Cardiac muscle cell (in vitro differentiated cells and primary cell): ENCODE results near the gene TPRG1L. TPM values are rescaled to one million over a fixed set of nuclear protein-coding genes. Genes with fewer than 3 reads are reported as not detected.

ENCODE experiments used
- DNase-seq, 2 donors: peaks; one replicate each; pipeline versions ENCODE4 v3.0.0 to v3.0.0-alpha.2; 2010 to 2017; ENCODE audit warnings: low read depth in 1 of 2, low spot score in 1 of 2
- H3K27ac ChIP-seq: fragments of 200-600 bp; sonication (generic); 2 replicates; pipeline ENCODE4 v1.5.1; 2016
- H3K27me3 ChIP-seq: fragments of 200-600 bp; sonication (generic); 2 replicates; pipeline ENCODE4 v1.6.0; 2016; ENCODE audit warnings: control low read depth
- H3K36me3 ChIP-seq: fragments of 200-600 bp; sonication (generic); 2 replicates; pipeline ENCODE4 v1.5.1; 2016; ENCODE audit warnings: control low read depth
- H3K4me1 ChIP-seq: fragments of 200-600 bp; sonication (generic); 2 replicates; pipeline ENCODE4 v1.8.1; 2017; ENCODE audit warnings: low read depth, mild to moderate bottlenecking, mixed run types
- H3K4me3 ChIP-seq: fragments of 200-600 bp; sonication (generic); 2 replicates; pipeline ENCODE4 v1.5.1; 2016; ENCODE audit warnings: mild to moderate bottlenecking
- H3K9me3 ChIP-seq: fragments of 200-600 bp; sonication (generic); 2 replicates; pipeline ENCODE4 v1.5.1; 2017; ENCODE audit warnings: low read depth, mild to moderate bottlenecking, control low read depth
- CTCF ChIP-seq: IDR thresholded peaks from 2 replicates; pipeline ENCODE4 v1.5.1; 2012; ENCODE audit warnings: low read depth, mild to moderate bottlenecking, low read length
- polyA plus RNA-seq: library from polyadenylated mRNA; unstranded; fragments of >200 nt; fragmentation: Nextera tagmentation; extraction: Ambion mirVana; gene quantifications from 2 replicates; pipeline ENCODE4 v1.2.1, GENCODE V29; 2016
- total RNA-seq: library from RNA; depleted of rRNA; stranded (reverse); fragments of >200 nt; gene quantifications from 2 replicates; pipeline ENCODE4 v1.2.3, GENCODE V29; 2016

Gene TPRG1L
- total and polyA plus RNA-seq, 2 experiments from 2014 or later = 9.3 to 32.3 TPM

- peaks cover 8% of the 10 kb centered on the region for H3K4me1 ChIP-seq
- peak overlapping the region; percentile 44 for H3K27ac ChIP-seq
- no peak for DNase-seq
- peak overlapping the region; percentile 99 for H3K4me3 ChIP-seq
- H3K36me3 ChIP-seq = peaks cover 22% of the 10 kb centered on the region
- no peak for TF ChIP-seq CTCF
- H3K9me3 ChIP-seq = no peaks in the 10 kb centered on the region
- H3K27me3 ChIP-seq = no peaks in the 10 kb centered on the region
Measured at GRCh38 chr1:3626025-3626424, 1.2 kb downstream of the TPRG1L start.

- Histone ChIP-seq H3K4me1 (peaks cover 8% of the 10 kb centered on the region), H3K27me3 (no peaks in the 10 kb centered on the region), H3K9me3 (no peaks in the 10 kb centered on the region), H3K27ac (no peak overlapping the region), H3K4me3 (no peak overlapping the region), H3K36me3 (peaks cover 22% of the 10 kb centered on the region)
- TF ChIP-seq CTCF = no peak
- DNase-seq = no peak
Measured at GRCh38 chr1:3627515-3628253, 2.9 kb downstream of the TPRG1L start.

GRCh38 chr1:3628445-3628844 lies 3.6 kb downstream of the TPRG1L start:
- DNase-seq = no peak
- Histone ChIP-seq H3K27ac (no peak overlapping the region), H3K36me3 (peaks cover 22% of the 10 kb centered on the region), H3K4me3 (no peak overlapping the region), H3K9me3 (no peaks in the 10 kb centered on the region), H3K4me1 (peaks cover 8% of the 10 kb centered on the region), H3K27me3 (no peaks in the 10 kb centered on the region)
- no peak for TF ChIP-seq CTCF

GRCh38 chr1:3629561-3630160 lies 4.8 kb downstream of the TPRG1L start:
- Histone ChIP-seq H3K27ac (no peak overlapping the region), H3K27me3 (no peaks in the 10 kb centered on the region), H3K36me3 (peaks cover 22% of the 10 kb centered on the region), H3K4me3 (no peak overlapping the region), H3K4me1 (peaks cover 4% of the 10 kb centered on the region), H3K9me3 (no peaks in the 10 kb centered on the region)
- DNase-seq = no peak
- no peak for TF ChIP-seq CTCF

GRCh38 chr1:3630161-3630611 lies 5.4 kb downstream of the TPRG1L start:
- DNase-seq = no peak
- TF ChIP-seq CTCF = no peak
- H3K27me3 ChIP-seq = no peaks in the 10 kb centered on the region
- peaks cover 4% of the 10 kb centered on the region for H3K4me1 ChIP-seq
- H3K9me3 ChIP-seq = no peaks in the 10 kb centered on the region
- H3K27ac ChIP-seq = no peak overlapping the region
- H3K4me3 ChIP-seq = no peak overlapping the region
- peaks cover 26% of the 10 kb centered on the region for H3K36me3 ChIP-seq
